ENCODE measurements around the gene PMPCA. TPM values are rescaled to one million over a fixed set of nuclear protein-coding genes. Genes with fewer than 3 reads are reported as not detected.
"Not testable (repeated sequence)": the region's sequence is repeated elsewhere in the genome, so short reads cannot be mapped to it uniquely, and the experiment has no call there.

Gene PMPCA
- total RNA-seq, 1 experiment from 2014 or later = 116 TPM

- Histone ChIP-seq H3K27ac (ENCODE audit: low read depth, low read length) (no peak overlapping the region), H3K36me3 (ENCODE audit: control insufficient read depth in 1 of 2, insufficient read depth in 2 of 2, low read length in 2 of 2) (peaks cover 32 to 39% of the 10 kb centered on the region in 2 experiments; a peak in 3 of 4 replicates), H3K4me2 (ENCODE audit: low read length) (no peak overlapping the region), H3K79me2 (ENCODE audit: insufficient read depth, low read length) (peaks cover 37% of the 10 kb centered on the region), H3K9ac (ENCODE audit: low read length) (no peak overlapping the region), H3K9me2 (ENCODE audit: insufficient read depth) (no peaks in the 10 kb centered on the region), H4K20me1 (ENCODE audit: insufficient read depth) (no peaks in the 10 kb centered on the region), H2AFZ (ENCODE audit: low read depth, low read length, poor library complexity, severe bottlenecking) (no peak overlapping the region), H3K4me3 (replicated peaks in 1 of 2; ENCODE audit: low read depth in 1 of 2, low read length in 2 of 2) (no peak overlapping the region), H3K4me1 (ENCODE audit: control insufficient read depth in 1 of 2, insufficient read depth in 2 of 2, low read length in 2 of 2) (peaks cover 4 to 19% of the 10 kb centered on the region in 2 experiments), H3K27me3 (ENCODE audit: insufficient read depth, low read length) (no peaks in the 10 kb centered on the region), H3K9me3 (ENCODE audit: control insufficient read depth in 1 of 2, insufficient read depth in 1 of 2, low read depth in 1 of 2, low read length in 2 of 2) (no peaks in the 10 kb centered on the region)
- TF ChIP-seq ATF3 (IDR thresholded peaks at IDR 0.05) (no peak), CEBPB (IDR thresholded peaks at IDR 0.05; ENCODE audit: low read depth) (no peak), YY1 (IDR thresholded peaks at IDR 0.05; ENCODE audit: extremely low read depth, insufficient replicate concordance, low read depth, low read length) (no peak), REST (IDR thresholded peaks at IDR 0.05; ENCODE audit: low read depth) (no peak), FOSL1 (IDR thresholded peaks at IDR 0.05; ENCODE audit: low read depth) (no peak), ZNF274 (IDR thresholded peaks at IDR 0.05; ENCODE audit: low read depth, low read length) (no peak), SRF (IDR thresholded peaks at IDR 0.05; ENCODE audit: low read depth) (no peak), ELF1 (IDR thresholded peaks at IDR 0.05; ENCODE audit: borderline replicate concordance, low read depth) (no peak), EZH2phosphoT487 (IDR thresholded peaks at IDR 0.05; ENCODE audit: borderline replicate concordance) (no peak), EGR1 (IDR thresholded peaks at IDR 0.05; ENCODE audit: low read depth) (no peak), POLR2AphosphoS5 (IDR thresholded peaks at IDR 0.05; ENCODE audit: low read depth, low read length) (no peak)
- intact Hi-C loops (cut with micrococcal nuclease) = no loop called here
- POLR2A ChIA-PET = no interaction called here
- ATAC-seq (no peak), DNase-seq (ENCODE audit: low read depth, low spot score) (no peak)
- RAD21 ChIA-PET (ENCODE audit: low non-redundant PET in 1 of 2, low total read pairs in 2 of 2, uncharacterized antibody in 2 of 2, unreplicated experiment in 2 of 2) = no interaction called here
- BruUV-seq (replicated peaks) = no TSS peak
- CTCF ChIA-PET = no interaction called here
These were observed 5.0 kb upstream of the PMPCA start for GRCh38 chr9:136405481-136405880.

GRCh38 chr9:136405904-136406303 lies 4.6 kb upstream of the PMPCA start:
- Histone ChIP-seq H3K79me2 (ENCODE audit: insufficient read depth, low read length) (peaks cover 41% of the 10 kb centered on the region), H3K4me1 (ENCODE audit: control insufficient read depth in 1 of 2, insufficient read depth in 2 of 2, low read length in 2 of 2) (peaks cover 4 to 15% of the 10 kb centered on the region in 2 experiments), H3K36me3 (ENCODE audit: control insufficient read depth in 1 of 2, insufficient read depth in 2 of 2, low read length in 2 of 2) (peaks cover 32 to 39% of the 10 kb centered on the region in 2 experiments; a peak in 3 of 4 replicates)
- DNase-seq (ENCODE audit: low read depth, low spot score); H4K20me1 ChIP-seq (ENCODE audit: insufficient read depth); CTCF ChIA-PET; H3K9ac ChIP-seq (ENCODE audit: low read length); H2AFZ ChIP-seq (ENCODE audit: low read depth, low read length, poor library complexity, severe bottlenecking); H3K9me3 ChIP-seq (ENCODE audit: control insufficient read depth in 1 of 2, insufficient read depth in 1 of 2, low read depth in 1 of 2, low read length in 2 of 2); POLR2A ChIA-PET; intact Hi-C loops (cut with micrococcal nuclease); H3K27me3 ChIP-seq (ENCODE audit: insufficient read depth, low read length); H3K4me2 ChIP-seq (ENCODE audit: low read length); RAD21 ChIA-PET (ENCODE audit: low non-redundant PET in 1 of 2, low total read pairs in 2 of 2, uncharacterized antibody in 2 of 2, unreplicated experiment in 2 of 2); H3K4me3 ChIP-seq (replicated peaks in 1 of 2; ENCODE audit: low read depth in 1 of 2, low read length in 2 of 2); H3K27ac ChIP-seq (ENCODE audit: low read depth, low read length); H3K9me2 ChIP-seq (ENCODE audit: insufficient read depth); BruUV-seq (replicated peaks); ATAC-seq: not testable (repeated sequence)

GRCh38 chr9:136407061-136407460 lies 3.4 kb upstream of the PMPCA start:
- H4K20me1 ChIP-seq (ENCODE audit: insufficient read depth); H3K4me3 ChIP-seq (replicated peaks in 1 of 2; ENCODE audit: low read depth in 1 of 2, low read length in 2 of 2); POLR2A ChIA-PET; H3K27ac ChIP-seq (ENCODE audit: low read depth, low read length); H3K9me3 ChIP-seq (ENCODE audit: control insufficient read depth in 1 of 2, insufficient read depth in 1 of 2, low read depth in 1 of 2, low read length in 2 of 2); H3K9ac ChIP-seq (ENCODE audit: low read length); CTCF ChIA-PET; H2AFZ ChIP-seq (ENCODE audit: low read depth, low read length, poor library complexity, severe bottlenecking); H3K4me2 ChIP-seq (ENCODE audit: low read length); intact Hi-C loops (cut with micrococcal nuclease); DNase-seq (ENCODE audit: low read depth, low spot score); RAD21 ChIA-PET (ENCODE audit: low non-redundant PET in 1 of 2, low total read pairs in 2 of 2, uncharacterized antibody in 2 of 2, unreplicated experiment in 2 of 2); H3K27me3 ChIP-seq (ENCODE audit: insufficient read depth, low read length); H3K9me2 ChIP-seq (ENCODE audit: insufficient read depth); ATAC-seq: not testable (repeated sequence)
- TSS peak; percentile 11 for BruUV-seq (replicated peaks)
- H3K4me1 ChIP-seq (ENCODE audit: control insufficient read depth in 1 of 2, insufficient read depth in 2 of 2, low read length in 2 of 2) = peaks cover 11 to 23% of the 10 kb centered on the region in 2 experiments
- H3K36me3 ChIP-seq (ENCODE audit: control insufficient read depth in 1 of 2, insufficient read depth in 2 of 2, low read length in 2 of 2) = peaks cover 25 to 44% of the 10 kb centered on the region in 2 experiments; a peak in 3 of 4 replicates
- H3K79me2 ChIP-seq (ENCODE audit: insufficient read depth, low read length) = peaks cover 53% of the 10 kb centered on the region
